DOHH2 (cell line): ENCODE measurements around the gene ATP2A2.

ENCODE experiments used
- H3F3A ChIP-seq: fragments of 200-600 bp; sonication (generic), shearing (Covaris generic); 2 replicates; pipeline ENCODE4 v1.6.0; 2016; ENCODE audit warnings: antibody characterized with exemption, mild to moderate bottlenecking; ENCODE audit not compliant: control insufficient read depth, insufficient read depth
- H3K27ac ChIP-seq: fragments of 200-600 bp; sonication (generic); 2 replicates; pipeline ENCODE4 v1.5.1; 2014; ENCODE audit warnings: low read depth, mild to moderate bottlenecking, low read length, moderate library complexity
- H3K27me3 ChIP-seq: fragments of 200-600 bp; sonication (generic); 2 replicates; pipeline ENCODE4 v1.6.1; 2014; ENCODE audit warnings: mild to moderate bottlenecking, low read length, mixed read lengths; ENCODE audit not compliant: control insufficient read depth
- H3K36me3 ChIP-seq: fragments of 200-600 bp; sonication (generic); 2 replicates; pipeline ENCODE4 v1.6.1; 2014; ENCODE audit warnings: mild to moderate bottlenecking, low read length, moderate library complexity, mixed read lengths; ENCODE audit not compliant: control insufficient read depth
- H3K4me1 ChIP-seq: fragments of 200-600 bp; sonication (generic); 2 replicates; pipeline ENCODE4 v1.6.1; 2014; ENCODE audit warnings: mild to moderate bottlenecking, low read length, mixed read lengths; ENCODE audit not compliant: control insufficient read depth
- H3K4me2 ChIP-seq: fragments of 200-600 bp; sonication (generic); 2 replicates; pipeline ENCODE4 v1.6.0; 2014; ENCODE audit warnings: mild to moderate bottlenecking, low read length, moderate library complexity
- H3K4me3 ChIP-seq: fragments of 200-600 bp; sonication (generic); 2 replicates; pipeline ENCODE4 v1.5.1; 2014; ENCODE audit warnings: mild to moderate bottlenecking, low read length, mixed read lengths
- H3K79me2 ChIP-seq: fragments of 200-600 bp; sonication (generic); 2 replicates; pipeline ENCODE4 v1.6.1; 2014; ENCODE audit warnings: mild to moderate bottlenecking, low read length, mixed read lengths; ENCODE audit not compliant: control insufficient read depth
- H3K9me2 ChIP-seq: fragments of 200-600 bp; sonication (generic); replicated peaks from 2 replicates; pipeline ENCODE4 v1.6.1; 2014; ENCODE audit warnings: mild to moderate bottlenecking, low read length, mixed read lengths; ENCODE audit not compliant: control insufficient read depth
- H3K9me3 ChIP-seq: fragments of 200-600 bp; sonication (generic); 2 replicates; pipeline ENCODE4 v1.6.1; 2014; ENCODE audit warnings: antibody characterized with exemption, low read length, mixed read lengths; ENCODE audit not compliant: control insufficient read depth, insufficient read depth
- H4K20me1 ChIP-seq: fragments of 200-600 bp; sonication (generic); 2 replicates; pipeline ENCODE4 v1.6.0; 2014; ENCODE audit warnings: low read depth, mild to moderate bottlenecking, antibody characterized with exemption, low read length, moderate library complexity; ENCODE audit not compliant: control insufficient read depth, insufficient read depth
- CTCF ChIP-seq: fragments of 200-600 bp; sonication (generic); IDR thresholded peaks from one replicate; pipeline ENCODE4 v1.5.1; 2014; ENCODE audit warnings: antibody characterized with exemption, mild to moderate bottlenecking, low read depth, low read length; ENCODE audit not compliant: poor library complexity, severe bottlenecking
- EZH2phosphoT487 ChIP-seq: fragments of 200-600 bp; sonication (generic); IDR thresholded peaks from 2 replicates; pipeline ENCODE4 v1.6.1; 2017; ENCODE audit warnings: borderline replicate concordance, mild to moderate bottlenecking, antibody characterized with exemption, low read length, moderate library complexity, mixed read lengths

ATP2A2 gene

GRCh38 chr12:110353211-110353965 is 72.3 kb downstream of the ATP2A2 start:
- no peak overlapping the region for H3K27ac ChIP-seq
- H3F3A ChIP-seq: peaks cover 27% of the 10 kb centered on the region

GRCh38 chr12:110354172-110354780 is 73.2 kb downstream of the ATP2A2 start:
- H4K20me1 ChIP-seq: 0 out of 2 replicates have a peak, but pooled peaks cover 6% of the 10 kb centered on the region
- H3K27ac ChIP-seq: no peak overlapping the region
- H3K4me3 ChIP-seq: no peak overlapping the region
- peaks cover 5% of the 10 kb centered on the region for H3K4me1 ChIP-seq
- no peaks in the 10 kb centered on the region for H3K9me3 ChIP-seq
- H3K9me2 ChIP-seq: no peaks in the 10 kb centered on the region
- H3F3A ChIP-seq: peaks cover 27% of the 10 kb centered on the region
- H3K4me2 ChIP-seq: no peak overlapping the region
- TF ChIP-seq EZH2phosphoT487: no peak
- no peak for TF ChIP-seq CTCF
- H3K36me3 ChIP-seq: peaks cover 12% of the 10 kb centered on the region
- H3K79me2 ChIP-seq: no peaks in the 10 kb centered on the region
- no peaks in the 10 kb centered on the region for H3K27me3 ChIP-seq

More at GRCh38 chr12:110353211-110353965, 72.3 kb downstream of the ATP2A2 start:
- Histone ChIP-seq H3K9me2 (no peaks in the 10 kb centered on the region), H3K79me2 (no peaks in the 10 kb centered on the region), H3K4me2 (no peak overlapping the region), H3K4me1 (peaks cover 5% of the 10 kb centered on the region), H3K9me3 (no peaks in the 10 kb centered on the region), H3K27me3 (no peaks in the 10 kb centered on the region), H3K36me3 (peaks cover 21% of the 10 kb centered on the region), H3K4me3 (no peak overlapping the region), H4K20me1 (0 out of 2 replicates have a peak, but pooled peaks cover 6% of the 10 kb centered on the region)
- TF ChIP-seq EZH2phosphoT487: no peak
- TF ChIP-seq CTCF: no peak

- Histone ChIP-seq H3K27me3 (no peaks in the 10 kb centered on the region), H3K4me2 (no peak overlapping the region), H4K20me1 (0 out of 2 replicates have a peak, but pooled peaks cover 6% of the 10 kb centered on the region), H3K79me2 (no peaks in the 10 kb centered on the region), H3K9me3 (no peaks in the 10 kb centered on the region), H3K4me3 (no peak overlapping the region), H3K4me1 (peaks cover 5% of the 10 kb centered on the region), H3F3A (peaks cover 25% of the 10 kb centered on the region), H3K27ac (no peak overlapping the region), H3K9me2 (no peaks in the 10 kb centered on the region), H3K36me3 (peaks cover 5% of the 10 kb centered on the region; the same call in 1 of the 2 replicates)
- TF ChIP-seq EZH2phosphoT487 (no peak), CTCF (peak; percentile 79)
These were observed 74.0 kb downstream of the ATP2A2 start for GRCh38 chr12:110355073-110355472.
